ENCODE results near the gene HYAL4.
A peak's percentile ranks its signal among the peaks of the same experiment; 100 is the strongest.
"Not testable (repeated sequence)": the region's sequence is repeated elsewhere in the genome, so short reads cannot be mapped to it uniquely, and the experiment has no call there.

Gene HYAL4

DNA sequence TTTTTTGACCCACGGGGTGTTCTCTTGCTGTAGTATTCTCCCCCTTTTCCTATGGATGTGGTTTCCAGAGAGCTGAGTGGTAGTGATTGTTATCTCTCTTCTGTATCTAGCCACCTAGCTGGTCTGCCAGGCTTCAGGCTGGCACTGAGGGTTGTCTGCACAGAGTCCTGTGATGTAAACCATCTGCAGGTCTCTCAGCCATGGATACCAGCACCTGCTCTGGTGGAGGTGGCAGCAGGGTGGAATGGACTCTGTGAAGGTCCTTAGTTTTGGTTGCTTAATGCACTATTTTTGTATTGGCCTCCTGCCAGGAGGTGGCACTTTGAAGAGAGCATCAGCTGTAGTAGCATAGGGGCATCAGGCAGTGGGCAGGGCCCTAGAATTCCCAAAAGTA lies 851 bp downstream of the HYAL4 start:
- ATAC-seq (ENCODE audit: low read depth) (no peak), DNase-seq (ENCODE audit: low spot score) (no peak)
- H3K9me3 ChIP-seq (ENCODE audit: severe bottlenecking) = no peaks in the 10 kb centered on the region
- no peak overlapping the region for H3K27ac ChIP-seq (ENCODE audit: poor library complexity, severe bottlenecking)
- no peaks in the 10 kb centered on the region for H3K36me3 ChIP-seq (ENCODE audit: low read depth)
- H3K27me3 ChIP-seq (ENCODE audit: insufficient read depth, poor library complexity, severe bottlenecking) = no peaks in the 10 kb centered on the region
- H3K4me3 ChIP-seq (ENCODE audit: severe bottlenecking) = no peak overlapping the region
- H3K4me1 ChIP-seq (ENCODE audit: insufficient read depth, poor library complexity, severe bottlenecking) = peaks cover 7% of the 10 kb centered on the region
- TF ChIP-seq, protein P1, sequence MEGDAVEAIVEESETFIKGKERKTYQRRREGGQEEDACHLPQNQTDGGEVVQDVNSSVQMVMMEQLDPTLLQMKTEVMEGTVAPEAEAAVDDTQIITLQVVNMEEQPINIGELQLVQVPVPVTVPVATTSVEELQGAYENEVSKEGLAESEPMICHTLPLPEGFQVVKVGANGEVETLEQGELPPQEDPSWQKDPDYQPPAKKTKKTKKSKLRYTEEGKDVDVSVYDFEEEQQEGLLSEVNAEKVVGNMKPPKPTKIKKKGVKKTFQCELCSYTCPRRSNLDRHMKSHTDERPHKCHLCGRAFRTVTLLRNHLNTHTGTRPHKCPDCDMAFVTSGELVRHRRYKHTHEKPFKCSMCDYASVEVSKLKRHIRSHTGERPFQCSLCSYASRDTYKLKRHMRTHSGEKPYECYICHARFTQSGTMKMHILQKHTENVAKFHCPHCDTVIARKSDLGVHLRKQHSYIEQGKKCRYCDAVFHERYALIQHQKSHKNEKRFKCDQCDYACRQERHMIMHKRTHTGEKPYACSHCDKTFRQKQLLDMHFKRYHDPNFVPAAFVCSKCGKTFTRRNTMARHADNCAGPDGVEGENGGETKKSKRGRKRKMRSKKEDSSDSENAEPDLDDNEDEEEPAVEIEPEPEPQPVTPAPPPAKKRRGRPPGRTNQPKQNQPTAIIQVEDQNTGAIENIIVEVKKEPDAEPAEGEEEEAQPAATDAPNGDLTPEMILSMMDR (IDR thresholded peaks at IDR 0.05; ENCODE audit: poor library complexity, severe bottlenecking) = no peak

DNA sequence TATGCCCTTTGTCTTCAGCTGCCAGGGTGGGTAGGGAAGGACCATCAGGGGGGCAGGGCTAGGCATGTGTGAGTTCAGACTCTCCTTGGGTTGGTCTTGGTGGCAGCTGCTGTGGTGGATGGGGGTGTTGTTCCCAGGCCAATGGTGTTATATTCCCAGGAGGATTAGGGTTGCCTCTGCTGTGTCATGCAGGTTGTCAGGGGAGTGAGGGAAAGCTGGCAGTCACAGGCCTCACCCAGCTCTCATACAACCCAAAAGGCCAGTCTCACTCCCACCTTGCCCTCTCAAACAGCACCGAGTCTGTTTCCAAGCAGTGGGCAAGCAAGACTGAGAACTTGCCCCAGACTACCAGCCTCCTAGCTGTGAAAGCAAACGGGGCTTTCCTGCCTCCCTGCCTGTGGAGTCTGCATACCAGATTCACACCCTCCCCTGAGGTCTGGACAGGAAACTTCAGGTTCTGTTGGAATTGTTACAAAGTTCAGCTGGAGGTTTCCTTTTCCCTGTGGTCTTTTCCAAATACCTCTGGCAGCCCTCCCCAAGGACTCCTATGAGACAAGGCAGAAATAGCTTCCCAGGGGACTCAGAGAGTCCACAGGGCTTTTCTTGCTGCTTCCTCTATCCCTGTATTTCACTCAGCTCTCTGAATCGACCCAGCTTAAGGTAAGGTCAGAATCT lies 1.4 kb downstream of the HYAL4 start:
- TF ChIP-seq, protein P1 (IDR thresholded peaks at IDR 0.05; ENCODE audit: poor library complexity, severe bottlenecking) = no peak
- DNase-seq (ENCODE audit: low spot score) (no peak), ATAC-seq (ENCODE audit: low read depth) (peak; percentile 80)
- Histone ChIP-seq H3K36me3 (ENCODE audit: low read depth) (no peaks in the 10 kb centered on the region), H3K27me3 (ENCODE audit: insufficient read depth, poor library complexity, severe bottlenecking) (no peaks in the 10 kb centered on the region), H3K27ac (ENCODE audit: poor library complexity, severe bottlenecking) (no peak overlapping the region), H3K9me3 (ENCODE audit: severe bottlenecking) (no peaks in the 10 kb centered on the region), H3K4me1 (ENCODE audit: insufficient read depth, poor library complexity, severe bottlenecking) (peaks cover 7% of the 10 kb centered on the region), H3K4me3 (ENCODE audit: severe bottlenecking) (no peak overlapping the region)

DNA sequence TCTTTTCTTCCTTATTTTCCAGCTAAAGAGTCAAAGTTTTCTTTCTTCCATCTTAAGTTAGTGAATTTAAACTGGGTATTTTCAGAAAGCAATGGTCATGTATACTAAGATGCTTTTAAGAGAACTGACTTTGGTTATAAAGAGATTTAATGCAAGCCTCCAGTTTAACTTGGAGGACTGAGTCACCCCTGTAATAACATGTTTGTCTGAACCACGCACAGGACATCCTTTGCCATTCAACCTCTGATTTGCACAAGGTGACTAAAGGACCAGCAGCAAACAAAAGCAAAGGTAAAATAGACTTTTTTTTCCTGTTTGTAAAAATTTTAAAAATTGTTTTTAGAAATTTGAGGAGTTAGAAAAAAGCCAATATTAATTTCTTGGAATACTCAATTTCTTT lies 2.9 kb downstream of the HYAL4 start:
- H3K4me3 ChIP-seq (ENCODE audit: severe bottlenecking) = no peak overlapping the region
- no peaks in the 10 kb centered on the region for H3K9me3 ChIP-seq (ENCODE audit: severe bottlenecking)
- TF ChIP-seq, protein P1 (IDR thresholded peaks at IDR 0.05; ENCODE audit: poor library complexity, severe bottlenecking) = no peak
- ATAC-seq (ENCODE audit: low read depth) = no peak
- H3K4me1 ChIP-seq (ENCODE audit: insufficient read depth, poor library complexity, severe bottlenecking) = peaks cover 7% of the 10 kb centered on the region
- H3K36me3 ChIP-seq (ENCODE audit: low read depth) = no peaks in the 10 kb centered on the region
- no peak for DNase-seq (ENCODE audit: low spot score)
- no peak overlapping the region for H3K27ac ChIP-seq (ENCODE audit: poor library complexity, severe bottlenecking)
- H3K27me3 ChIP-seq (ENCODE audit: insufficient read depth, poor library complexity, severe bottlenecking) = no peaks in the 10 kb centered on the region

DNA sequence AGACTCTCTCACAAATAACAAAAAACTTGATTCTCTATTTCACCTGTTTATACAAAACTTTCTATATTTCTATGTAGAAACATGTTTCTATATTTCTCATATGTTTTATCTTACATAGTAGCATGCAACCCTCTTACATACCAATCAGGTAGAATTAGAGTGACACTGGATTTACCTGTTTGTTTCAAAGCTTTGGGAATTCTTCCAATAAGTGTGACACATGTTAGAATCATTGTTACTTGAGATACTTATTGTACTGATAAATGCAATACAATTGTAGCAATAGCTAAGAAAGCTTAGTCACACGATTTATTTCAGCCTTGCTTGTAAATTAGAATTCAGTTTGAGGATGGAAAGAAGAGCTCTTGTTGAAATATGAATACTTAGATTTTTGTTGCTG lies 4.9 kb downstream of the HYAL4 start:
- H3K27ac ChIP-seq (ENCODE audit: poor library complexity, severe bottlenecking) = no peak overlapping the region
- peaks cover 7% of the 10 kb centered on the region for H3K4me1 ChIP-seq (ENCODE audit: insufficient read depth, poor library complexity, severe bottlenecking)
- no peaks in the 10 kb centered on the region for H3K9me3 ChIP-seq (ENCODE audit: severe bottlenecking)
- peak; percentile 45 for ATAC-seq (ENCODE audit: low read depth)
- TF ChIP-seq, protein P1 (IDR thresholded peaks at IDR 0.05; ENCODE audit: poor library complexity, severe bottlenecking) = no peak
- no peak overlapping the region for H3K4me3 ChIP-seq (ENCODE audit: severe bottlenecking)
- no peaks in the 10 kb centered on the region for H3K27me3 ChIP-seq (ENCODE audit: insufficient read depth, poor library complexity, severe bottlenecking)
- no peak for DNase-seq (ENCODE audit: low spot score)
- H3K36me3 ChIP-seq (ENCODE audit: low read depth) = no peaks in the 10 kb centered on the region

DNA sequence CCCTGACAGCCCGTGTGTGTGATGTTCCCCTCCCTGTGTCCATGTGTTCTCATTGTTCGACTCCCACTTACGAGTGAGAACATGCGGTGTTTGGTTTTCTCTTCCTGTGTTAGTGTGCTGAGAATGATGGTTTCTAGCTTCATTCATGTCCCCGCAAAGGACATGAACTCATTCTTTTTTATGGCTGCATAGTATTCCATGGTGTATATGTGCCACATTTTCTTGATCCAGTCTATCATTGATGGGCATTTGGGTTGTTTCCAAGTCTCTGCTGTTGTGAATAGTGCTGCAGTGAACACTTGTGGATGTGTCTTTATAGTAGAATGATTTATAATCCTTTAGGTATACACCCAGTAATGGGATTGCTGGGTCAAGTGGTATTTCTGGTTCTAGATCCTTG lies 6.4 kb downstream of the HYAL4 start:
- H3K27ac ChIP-seq (ENCODE audit: poor library complexity, severe bottlenecking); H3K9me3 ChIP-seq (ENCODE audit: severe bottlenecking); ATAC-seq (ENCODE audit: low read depth); DNase-seq (ENCODE audit: low spot score); H3K27me3 ChIP-seq (ENCODE audit: insufficient read depth, poor library complexity, severe bottlenecking); H3K36me3 ChIP-seq (ENCODE audit: low read depth); H3K4me1 ChIP-seq (ENCODE audit: insufficient read depth, poor library complexity, severe bottlenecking); H3K4me3 ChIP-seq (ENCODE audit: severe bottlenecking): not testable (repeated sequence)

DNA sequence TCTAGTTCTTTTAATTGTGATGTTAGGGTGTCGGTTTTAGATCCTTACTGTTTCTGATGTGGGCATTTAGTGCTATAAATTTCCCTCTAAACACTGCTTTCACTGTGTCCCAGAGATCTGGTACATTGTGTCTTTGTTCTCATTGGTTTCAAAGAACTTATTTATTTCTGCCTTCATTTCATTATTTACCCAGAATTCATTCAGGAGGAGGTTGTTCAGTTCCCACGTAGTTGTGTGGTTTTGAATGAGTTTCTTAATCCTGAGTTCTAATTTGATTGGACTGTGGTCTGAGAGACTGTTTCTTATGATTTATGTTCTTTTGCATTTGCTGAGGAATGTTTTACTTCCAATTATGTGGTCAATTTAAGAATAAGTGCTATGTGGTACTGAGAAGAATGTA lies 9.3 kb downstream of the HYAL4 start:
- not testable (repeated sequence) for DNase-seq (ENCODE audit: low spot score); ATAC-seq (ENCODE audit: low read depth); H3K4me1 ChIP-seq (ENCODE audit: insufficient read depth, poor library complexity, severe bottlenecking); H3K36me3 ChIP-seq (ENCODE audit: low read depth); H3K9me3 ChIP-seq (ENCODE audit: severe bottlenecking); H3K4me3 ChIP-seq (ENCODE audit: severe bottlenecking); H3K27ac ChIP-seq (ENCODE audit: poor library complexity, severe bottlenecking); H3K27me3 ChIP-seq (ENCODE audit: insufficient read depth, poor library complexity, severe bottlenecking)

DNA sequence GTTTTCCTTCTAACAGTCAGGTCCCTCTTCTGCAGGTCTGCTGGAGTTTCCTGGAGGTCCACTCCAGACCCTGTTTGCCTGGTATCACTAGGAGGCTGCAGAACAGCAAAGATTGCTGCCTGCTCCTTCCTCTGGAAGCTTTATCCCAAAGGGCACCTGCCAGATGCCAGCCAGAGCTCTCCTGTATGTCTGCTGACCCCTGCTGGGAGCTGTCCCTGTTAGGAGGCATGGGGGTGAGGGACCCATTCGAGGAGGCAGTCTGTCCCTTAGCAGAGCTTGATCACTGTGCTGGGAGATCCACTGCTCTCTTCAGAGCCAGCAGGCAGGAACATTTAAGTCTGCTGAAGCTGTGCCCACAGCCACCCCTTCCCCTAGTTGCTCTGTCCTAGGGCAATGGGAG lies 11.5 kb downstream of the HYAL4 start:
- H3K4me1 ChIP-seq (ENCODE audit: insufficient read depth, poor library complexity, severe bottlenecking); H3K27ac ChIP-seq (ENCODE audit: poor library complexity, severe bottlenecking); ATAC-seq (ENCODE audit: low read depth); H3K36me3 ChIP-seq (ENCODE audit: low read depth); H3K9me3 ChIP-seq (ENCODE audit: severe bottlenecking); H3K4me3 ChIP-seq (ENCODE audit: severe bottlenecking); DNase-seq (ENCODE audit: low spot score); H3K27me3 ChIP-seq (ENCODE audit: insufficient read depth, poor library complexity, severe bottlenecking): not testable (repeated sequence)
